ENCODE measurements around the gene DGKQ. TPM values are rescaled to one million over a fixed set of nuclear protein-coding genes. Genes with fewer than 3 reads are reported as not detected.

DGKQ gene
- total RNA-seq, 1 experiment from 2014 or later, result 12.4 TPM

DNA sequence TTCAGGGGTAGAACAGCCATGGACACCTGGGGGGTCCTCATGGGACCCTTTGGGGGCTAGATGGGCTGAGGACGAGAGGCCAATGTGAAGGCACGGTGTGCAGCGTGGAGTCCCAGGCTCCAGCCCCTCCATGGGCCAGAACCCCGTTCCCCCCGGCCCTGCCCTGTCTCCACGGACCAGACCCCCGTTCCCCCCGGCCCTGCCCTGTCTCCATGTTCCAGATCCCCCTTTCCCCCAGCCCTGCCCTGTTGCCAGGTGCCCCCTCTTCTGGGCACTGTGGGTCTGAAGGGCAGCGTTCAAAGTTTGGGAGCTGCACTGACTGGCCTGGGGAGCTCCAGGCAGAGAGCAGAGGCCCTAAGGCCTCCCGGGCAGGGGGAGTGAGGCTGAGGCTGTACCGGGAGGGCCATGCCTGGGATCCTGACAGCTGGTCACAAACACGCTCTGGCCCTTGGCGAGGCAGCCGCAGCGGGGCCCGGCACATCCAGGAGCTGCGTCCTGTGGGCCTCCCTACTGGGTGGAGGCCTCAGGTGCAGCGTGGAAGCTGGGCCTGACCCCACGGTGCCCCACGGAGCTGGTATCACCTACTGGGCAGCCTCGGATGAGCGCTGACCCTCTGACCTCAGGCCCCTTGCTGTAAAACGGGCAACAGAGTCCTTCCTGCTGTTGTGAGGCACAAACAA is 8.9 kb downstream of the DGKQ start:
- Histone ChIP-seq H2BK120ac (ENCODE audit: low read depth, low read length, poor library complexity, severe bottlenecking) (no peak overlapping the region), H2BK5ac (ENCODE audit: insufficient read length, low read length) (no peak overlapping the region), H2BK15ac (ENCODE audit: low read depth, low read length) (no peak overlapping the region), H3K4ac (ENCODE audit: low read depth, low read length) (no peak overlapping the region), H2BK20ac (ENCODE audit: low read depth, low read length, poor library complexity, severe bottlenecking) (no peak overlapping the region), H2AK5ac (ENCODE audit: insufficient read length, low read length) (no peak overlapping the region), H4K20me1 (ENCODE audit: control insufficient read depth, insufficient read depth, insufficient read length) (no peaks in the 10 kb centered on the region), H3K27me3 (ENCODE audit: insufficient read depth, low read length) (no peaks in the 10 kb centered on the region; the same call in 1 of the 2 replicates), H3K9ac (ENCODE audit: extremely low read depth, insufficient read length, low read length) (no peak overlapping the region), H3K27ac (ENCODE audit: insufficient read length, low read depth, low read length) (no peak overlapping the region), H2AFZ (ENCODE audit: low read length) (no peak overlapping the region), H3K4me2 (ENCODE audit: insufficient read depth, insufficient read length, low read length) (no peak overlapping the region), H3K56ac (ENCODE audit: insufficient read length, low read depth, low read length) (no peak overlapping the region), H2BK12ac (ENCODE audit: insufficient read length, low read depth, low read length) (no peak overlapping the region), H3K79me2 (ENCODE audit: insufficient read depth, low read length) (no peaks in the 10 kb centered on the region), H3K14ac (ENCODE audit: insufficient read depth, low read length) (no peak overlapping the region; the same call in 1 of the 2 replicates), H3T11ph (ENCODE audit: low read length) (no peak overlapping the region), H3K18ac (ENCODE audit: insufficient read length, low read depth, low read length) (no peak overlapping the region), H4K8ac (replicated peaks; ENCODE audit: insufficient read length, low read depth, low read length) (no peak overlapping the region), H4K5ac (ENCODE audit: insufficient read length, low read depth, low read length) (no peak overlapping the region), H3K23ac (ENCODE audit: insufficient read length, low read depth, low read length) (no peak overlapping the region), H3K9me3 (ENCODE audit: control insufficient read depth, low read depth, low read length) (no peaks in the 10 kb centered on the region), H3K23me2 (ENCODE audit: insufficient read length, low read depth, low read length, poor library complexity, severe bottlenecking) (no peaks in the 10 kb centered on the region), H4K91ac (ENCODE audit: insufficient read length, low read depth, low read length) (no peak overlapping the region), H3K79me1 (ENCODE audit: insufficient read depth, low read depth, low read length, poor library complexity, severe bottlenecking) (no peaks in the 10 kb centered on the region), H3K4me1 (ENCODE audit: insufficient read depth, low read length) (no peaks in the 10 kb centered on the region)
- Mint-ChIP-seq H3K27ac (no peak overlapping the region), H3K27me3 (ENCODE audit: low read depth) (no peaks in the 10 kb centered on the region), H3K9me3 (no peaks in the 10 kb centered on the region), H3K4me3 (no peak overlapping the region), H3K4me1 (no peaks in the 10 kb centered on the region), H3K36me3 (ENCODE audit: insufficient read depth in 1 of 3, low read depth in 3 of 3) (no peaks in the 10 kb centered on the region)
- DNase-seq, result no peak
- no CpG with 5 or more reads among the region's 23 CpGs for WGBS (ENCODE audit: extremely low coverage, insufficient read length, low lambda C conversion rate)
- TF ChIP-seq, protein P1, sequence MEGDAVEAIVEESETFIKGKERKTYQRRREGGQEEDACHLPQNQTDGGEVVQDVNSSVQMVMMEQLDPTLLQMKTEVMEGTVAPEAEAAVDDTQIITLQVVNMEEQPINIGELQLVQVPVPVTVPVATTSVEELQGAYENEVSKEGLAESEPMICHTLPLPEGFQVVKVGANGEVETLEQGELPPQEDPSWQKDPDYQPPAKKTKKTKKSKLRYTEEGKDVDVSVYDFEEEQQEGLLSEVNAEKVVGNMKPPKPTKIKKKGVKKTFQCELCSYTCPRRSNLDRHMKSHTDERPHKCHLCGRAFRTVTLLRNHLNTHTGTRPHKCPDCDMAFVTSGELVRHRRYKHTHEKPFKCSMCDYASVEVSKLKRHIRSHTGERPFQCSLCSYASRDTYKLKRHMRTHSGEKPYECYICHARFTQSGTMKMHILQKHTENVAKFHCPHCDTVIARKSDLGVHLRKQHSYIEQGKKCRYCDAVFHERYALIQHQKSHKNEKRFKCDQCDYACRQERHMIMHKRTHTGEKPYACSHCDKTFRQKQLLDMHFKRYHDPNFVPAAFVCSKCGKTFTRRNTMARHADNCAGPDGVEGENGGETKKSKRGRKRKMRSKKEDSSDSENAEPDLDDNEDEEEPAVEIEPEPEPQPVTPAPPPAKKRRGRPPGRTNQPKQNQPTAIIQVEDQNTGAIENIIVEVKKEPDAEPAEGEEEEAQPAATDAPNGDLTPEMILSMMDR (conservative IDR thresholded peaks at IDR 0.05), result no peak

Measured in H9 (cell line).